C4-2B (cell line): ENCODE measurements around the gene CYTIP.

Experiments used
- H3K27ac ChIP-seq: fragments of 450-650 bp; 2 replicates; pipeline ENCODE4 v1.5.1; 2017
- ZFX ChIP-seq: fragments of 450-650 bp; IDR thresholded peaks from 2 replicates; pipeline ENCODE4 v1.6.1; 2017
- TF ChIP-seq, protein P1 (sequence below): fragments of 450-650 bp; conservative IDR thresholded peaks from 2 replicates; pipeline ENCODE4 v1.5.1; 2017; ENCODE audit warnings: mild to moderate bottlenecking

Gene CYTIP

DNA sequence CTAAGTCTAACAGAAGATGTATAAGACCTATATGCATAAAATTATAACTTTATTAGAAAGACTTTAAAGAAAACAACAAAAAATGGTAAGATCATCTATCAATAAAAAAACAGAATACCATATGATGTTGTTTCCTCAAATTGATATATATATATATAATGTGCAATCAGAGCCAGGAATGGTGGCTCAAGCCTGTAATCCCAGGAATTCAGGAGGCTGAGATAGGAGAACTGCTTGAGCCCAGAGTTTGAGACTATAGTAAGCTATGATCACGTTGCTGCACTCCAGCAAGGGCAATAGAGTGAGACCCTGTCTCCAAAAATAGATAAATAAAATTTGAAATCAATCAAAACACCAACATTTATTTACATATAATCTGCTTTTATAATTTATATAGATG is 19.5 kb downstream of the CYTIP start:
- H3K27ac ChIP-seq = no peak overlapping the region
- TF ChIP-seq ZFX = no peak
- TF ChIP-seq, protein P1, sequence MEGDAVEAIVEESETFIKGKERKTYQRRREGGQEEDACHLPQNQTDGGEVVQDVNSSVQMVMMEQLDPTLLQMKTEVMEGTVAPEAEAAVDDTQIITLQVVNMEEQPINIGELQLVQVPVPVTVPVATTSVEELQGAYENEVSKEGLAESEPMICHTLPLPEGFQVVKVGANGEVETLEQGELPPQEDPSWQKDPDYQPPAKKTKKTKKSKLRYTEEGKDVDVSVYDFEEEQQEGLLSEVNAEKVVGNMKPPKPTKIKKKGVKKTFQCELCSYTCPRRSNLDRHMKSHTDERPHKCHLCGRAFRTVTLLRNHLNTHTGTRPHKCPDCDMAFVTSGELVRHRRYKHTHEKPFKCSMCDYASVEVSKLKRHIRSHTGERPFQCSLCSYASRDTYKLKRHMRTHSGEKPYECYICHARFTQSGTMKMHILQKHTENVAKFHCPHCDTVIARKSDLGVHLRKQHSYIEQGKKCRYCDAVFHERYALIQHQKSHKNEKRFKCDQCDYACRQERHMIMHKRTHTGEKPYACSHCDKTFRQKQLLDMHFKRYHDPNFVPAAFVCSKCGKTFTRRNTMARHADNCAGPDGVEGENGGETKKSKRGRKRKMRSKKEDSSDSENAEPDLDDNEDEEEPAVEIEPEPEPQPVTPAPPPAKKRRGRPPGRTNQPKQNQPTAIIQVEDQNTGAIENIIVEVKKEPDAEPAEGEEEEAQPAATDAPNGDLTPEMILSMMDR = no peak

DNA sequence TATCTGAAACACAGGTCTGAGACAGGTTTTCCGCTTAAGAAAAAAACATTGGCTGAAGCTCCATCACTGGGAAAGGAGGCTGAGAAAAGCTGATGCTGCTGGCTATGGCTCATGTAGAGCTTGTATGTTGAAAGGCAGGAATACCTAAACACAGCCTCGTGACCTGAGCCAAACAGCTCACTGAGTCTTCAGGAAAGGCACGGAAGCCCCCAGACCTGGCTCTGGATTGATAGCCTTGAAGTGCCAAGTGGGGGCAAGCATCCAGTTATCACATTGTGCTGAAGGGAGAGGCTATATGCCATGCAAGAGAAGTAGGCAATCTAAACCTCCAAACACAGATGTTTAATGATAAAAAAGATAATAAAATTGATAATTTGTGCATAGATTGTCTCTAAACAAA is 21.9 kb downstream of the CYTIP start:
- TF ChIP-seq, protein P1 = no peak
- TF ChIP-seq ZFX = no peak
- no peak overlapping the region for H3K27ac ChIP-seq

- no peak overlapping the region for H3K27ac ChIP-seq
Measured at GRCh38 chr2:157421331-157421944, 22.5 kb downstream of the CYTIP start.

GRCh38 chr2:157420771-157421323 is 23.0 kb downstream of the CYTIP start:
- TF ChIP-seq, protein P1 = no peak
- no peak for TF ChIP-seq ZFX
- H3K27ac ChIP-seq = no peak overlapping the region

More at GRCh38 chr2:157421331-157421944, 22.5 kb downstream of the CYTIP start:
- TF ChIP-seq, protein P1 = no peak
- no peak for TF ChIP-seq ZFX

DNA sequence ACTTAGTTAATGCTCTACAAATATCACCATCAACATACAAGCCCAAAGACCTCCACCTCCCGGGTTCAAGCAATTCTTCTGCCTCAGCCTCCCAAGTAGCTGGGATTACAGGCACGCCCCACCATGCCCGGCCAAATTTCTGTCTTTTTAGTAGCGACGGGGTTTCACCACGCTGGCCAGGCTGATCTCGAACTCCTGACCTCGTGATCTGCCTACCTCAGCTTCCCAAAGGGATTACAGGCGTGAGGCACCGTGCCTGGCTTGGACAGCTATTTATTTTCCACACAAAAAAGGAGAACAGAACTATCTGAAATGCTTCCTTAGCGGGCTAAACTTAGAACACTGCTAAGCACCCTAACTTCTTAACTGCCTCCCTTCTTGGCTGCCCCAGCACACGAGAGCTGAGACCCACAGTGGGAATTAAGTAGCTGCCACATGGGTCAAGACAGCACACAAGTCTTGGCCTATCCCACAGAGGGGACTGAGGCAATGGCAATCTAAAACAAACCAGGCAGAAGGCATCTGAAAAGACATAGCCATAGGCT is 24.8 kb downstream of the CYTIP start:
- no peak overlapping the region for H3K27ac ChIP-seq
- TF ChIP-seq, protein P1 = no peak

DNA sequence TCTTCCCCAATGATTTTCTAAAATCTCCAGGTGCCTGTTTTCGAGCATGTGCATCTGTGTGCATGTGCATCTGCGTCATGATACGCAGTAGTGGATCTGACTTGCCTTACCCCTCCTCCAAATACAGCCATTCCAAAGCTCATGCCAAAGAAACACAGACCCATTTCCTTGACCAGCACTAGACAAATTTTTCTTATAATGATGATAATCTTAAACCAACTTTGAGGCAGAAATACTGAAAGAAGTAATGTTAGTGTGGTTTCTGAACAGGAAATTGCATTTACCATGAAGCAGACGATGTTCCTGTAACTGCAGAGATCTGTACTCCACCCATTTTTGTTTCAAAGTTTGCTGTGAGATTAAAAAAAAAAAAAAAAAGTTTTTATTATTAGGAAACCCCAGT is 25.6 kb downstream of the CYTIP start:
- no peak for TF ChIP-seq ZFX
- TF ChIP-seq, protein P1 = no peak
- H3K27ac ChIP-seq = no peak overlapping the region

GRCh38 chr2:157415591-157416101 is 28.2 kb downstream of the CYTIP start:
- TF ChIP-seq, protein P1 = no peak
- TF ChIP-seq ZFX = no peak
- H3K27ac ChIP-seq = no peak overlapping the region
